Measurements from ENCODE around the gene ABHD6. TPM values are rescaled to one million over a fixed set of nuclear protein-coding genes. Genes with fewer than 3 reads are reported as not detected.

Gene ABHD6
- total RNA-seq, 1 donor from 2014 or later, result 3.0 TPM

- H3K9me3 Mint-ChIP-seq (ENCODE audit: unreplicated experiment), result no peaks in the 10 kb centered on the region
- no peak overlapping the region for H3K4me3 Mint-ChIP-seq (ENCODE audit: unreplicated experiment)
- TF ChIP-seq, protein P1, sequence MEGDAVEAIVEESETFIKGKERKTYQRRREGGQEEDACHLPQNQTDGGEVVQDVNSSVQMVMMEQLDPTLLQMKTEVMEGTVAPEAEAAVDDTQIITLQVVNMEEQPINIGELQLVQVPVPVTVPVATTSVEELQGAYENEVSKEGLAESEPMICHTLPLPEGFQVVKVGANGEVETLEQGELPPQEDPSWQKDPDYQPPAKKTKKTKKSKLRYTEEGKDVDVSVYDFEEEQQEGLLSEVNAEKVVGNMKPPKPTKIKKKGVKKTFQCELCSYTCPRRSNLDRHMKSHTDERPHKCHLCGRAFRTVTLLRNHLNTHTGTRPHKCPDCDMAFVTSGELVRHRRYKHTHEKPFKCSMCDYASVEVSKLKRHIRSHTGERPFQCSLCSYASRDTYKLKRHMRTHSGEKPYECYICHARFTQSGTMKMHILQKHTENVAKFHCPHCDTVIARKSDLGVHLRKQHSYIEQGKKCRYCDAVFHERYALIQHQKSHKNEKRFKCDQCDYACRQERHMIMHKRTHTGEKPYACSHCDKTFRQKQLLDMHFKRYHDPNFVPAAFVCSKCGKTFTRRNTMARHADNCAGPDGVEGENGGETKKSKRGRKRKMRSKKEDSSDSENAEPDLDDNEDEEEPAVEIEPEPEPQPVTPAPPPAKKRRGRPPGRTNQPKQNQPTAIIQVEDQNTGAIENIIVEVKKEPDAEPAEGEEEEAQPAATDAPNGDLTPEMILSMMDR (IDR thresholded peaks at IDR 0.05; ENCODE audit: unreplicated experiment), result no peak
- peaks cover 7% of the 10 kb centered on the region for H3K27me3 Mint-ChIP-seq (ENCODE audit: unreplicated experiment)
- DNase-seq (ENCODE audit: low spot score), result no peak
- no peak overlapping the region for H3K27ac Mint-ChIP-seq (ENCODE audit: unreplicated experiment)
- H3K4me1 Mint-ChIP-seq (ENCODE audit: unreplicated experiment), result peaks cover 7% of the 10 kb centered on the region
- H3K36me3 Mint-ChIP-seq (ENCODE audit: low read depth, unreplicated experiment), result no peaks in the 10 kb centered on the region
Observed at GRCh38 chr3:58324391-58325390, 87.1 kb downstream of the ABHD6 start.

- DNase-seq (ENCODE audit: low spot score), result no peak
- no peaks in the 10 kb centered on the region for H3K36me3 Mint-ChIP-seq (ENCODE audit: low read depth, unreplicated experiment)
- no peaks in the 10 kb centered on the region for H3K9me3 Mint-ChIP-seq (ENCODE audit: unreplicated experiment)
- H3K4me1 Mint-ChIP-seq (ENCODE audit: unreplicated experiment), result peaks cover 7% of the 10 kb centered on the region
- TF ChIP-seq, protein P1 (IDR thresholded peaks at IDR 0.05; ENCODE audit: unreplicated experiment), result no peak
- no peak overlapping the region for H3K27ac Mint-ChIP-seq (ENCODE audit: unreplicated experiment)
- peaks cover 7% of the 10 kb centered on the region for H3K27me3 Mint-ChIP-seq (ENCODE audit: unreplicated experiment)
- no peak overlapping the region for H3K4me3 Mint-ChIP-seq (ENCODE audit: unreplicated experiment)
Observed at GRCh38 chr3:58325525-58325992, 88.0 kb downstream of the ABHD6 start.

- Mint-ChIP-seq H3K4me1 (ENCODE audit: unreplicated experiment) (peaks cover 7% of the 10 kb centered on the region), H3K36me3 (ENCODE audit: low read depth, unreplicated experiment) (no peaks in the 10 kb centered on the region), H3K9me3 (ENCODE audit: unreplicated experiment) (no peaks in the 10 kb centered on the region), H3K4me3 (ENCODE audit: unreplicated experiment) (no peak overlapping the region), H3K27ac (ENCODE audit: unreplicated experiment) (no peak overlapping the region), H3K27me3 (ENCODE audit: unreplicated experiment) (peaks cover 7% of the 10 kb centered on the region)
- DNase-seq (ENCODE audit: low spot score), result no peak
- TF ChIP-seq, protein P1 (IDR thresholded peaks at IDR 0.05; ENCODE audit: unreplicated experiment), result no peak
Observed at GRCh38 chr3:58326267-58326900, 88.8 kb downstream of the ABHD6 start.

GRCh38 chr3:58329150-58329921 is 91.7 kb downstream of the ABHD6 start:
- no peak overlapping the region for H3K4me3 Mint-ChIP-seq (ENCODE audit: unreplicated experiment)
- H3K36me3 Mint-ChIP-seq (ENCODE audit: low read depth, unreplicated experiment), result no peaks in the 10 kb centered on the region

More at GRCh38 chr3:58329150-58329921, 91.7 kb downstream of the ABHD6 start:
- H3K9me3 Mint-ChIP-seq (ENCODE audit: unreplicated experiment), result no peaks in the 10 kb centered on the region
- no peak overlapping the region for H3K27ac Mint-ChIP-seq (ENCODE audit: unreplicated experiment)
- peaks cover 9% of the 10 kb centered on the region for H3K27me3 Mint-ChIP-seq (ENCODE audit: unreplicated experiment)
- H3K4me1 Mint-ChIP-seq (ENCODE audit: unreplicated experiment), result peaks cover 15% of the 10 kb centered on the region
- TF ChIP-seq, protein P1 (IDR thresholded peaks at IDR 0.05; ENCODE audit: unreplicated experiment), result no peak
- no peak for DNase-seq (ENCODE audit: low spot score)
